Ishikawa (cell line): Measurements from ENCODE around the gene CDCA5.

Experiments
- CEBPB ChIP-seq: IDR thresholded peaks from 2 replicates; pipeline ENCODE4 v1.6.1; 2012
- CREB1 ChIP-seq: IDR thresholded peaks from 2 replicates; pipeline ENCODE4 v1.6.1; 2012; ENCODE audit warnings: low read depth
- EGR1 ChIP-seq: IDR thresholded peaks from 2 replicates; pipeline ENCODE4 v1.6.1; 2012
- EP300 ChIP-seq: IDR thresholded peaks from 2 replicates; pipeline ENCODE4 v1.6.1; 2012; ENCODE audit warnings: borderline replicate concordance
- FOXM1 ChIP-seq: IDR thresholded peaks from 2 replicates; pipeline ENCODE4 v1.6.1; 2012; ENCODE audit warnings: low read depth, borderline replicate concordance
- NFIC ChIP-seq: IDR thresholded peaks from 2 replicates; pipeline ENCODE4 v1.6.1; 2012
- RAD21 ChIP-seq: IDR thresholded peaks from 2 replicates; pipeline ENCODE4 v1.6.1; 2012; ENCODE audit warnings: low read depth
- TAF1 ChIP-seq: IDR thresholded peaks from 2 replicates; pipeline ENCODE4 v1.6.1; 2012; ENCODE audit warnings: low read depth, mild to moderate bottlenecking
- TCF12 ChIP-seq: IDR thresholded peaks from 2 replicates; pipeline ENCODE4 v1.6.1; 2012; ENCODE audit warnings: low read depth
- TEAD4 ChIP-seq: IDR thresholded peaks from 2 replicates; pipeline ENCODE4 v1.6.1; 2012
- USF1 ChIP-seq: IDR thresholded peaks from 2 replicates; pipeline ENCODE4 v1.6.1; 2012
- YY1 ChIP-seq: IDR thresholded peaks from 2 replicates; pipeline ENCODE4 v1.6.1; 2012; ENCODE audit warnings: low read depth
- ZBTB7A ChIP-seq: IDR thresholded peaks from 2 replicates; pipeline ENCODE4 v1.6.1; 2012; ENCODE audit warnings: low read depth
- TF ChIP-seq, protein P1 (sequence below): IDR thresholded peaks from 2 replicates; pipeline ENCODE4 v1.6.1; 2012
- TF ChIP-seq, protein P2 (sequence below): IDR thresholded peaks from 2 replicates; pipeline ENCODE4 v1.6.1; 2012; ENCODE audit warnings: low read depth, mild to moderate bottlenecking

CDCA5 gene

GRCh38 chr11:65100674-65101350, 17.0 kb upstream of the CDCA5 start:
- TF ChIP-seq ZBTB7A (no peak), TEAD4 (no peak), EP300 (no peak), USF1 (no peak), TCF12 (no peak), RAD21 (no peak), NFIC (no peak), TAF1 (no peak), FOXM1 (no peak), CREB1 (no peak), EGR1 (no peak), CEBPB (no peak), YY1 (no peak)
- TF ChIP-seq, protein P1, sequence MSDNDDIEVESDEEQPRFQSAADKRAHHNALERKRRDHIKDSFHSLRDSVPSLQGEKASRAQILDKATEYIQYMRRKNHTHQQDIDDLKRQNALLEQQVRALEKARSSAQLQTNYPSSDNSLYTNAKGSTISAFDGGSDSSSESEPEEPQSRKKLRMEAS = no peak
- TF ChIP-seq, protein P2, sequence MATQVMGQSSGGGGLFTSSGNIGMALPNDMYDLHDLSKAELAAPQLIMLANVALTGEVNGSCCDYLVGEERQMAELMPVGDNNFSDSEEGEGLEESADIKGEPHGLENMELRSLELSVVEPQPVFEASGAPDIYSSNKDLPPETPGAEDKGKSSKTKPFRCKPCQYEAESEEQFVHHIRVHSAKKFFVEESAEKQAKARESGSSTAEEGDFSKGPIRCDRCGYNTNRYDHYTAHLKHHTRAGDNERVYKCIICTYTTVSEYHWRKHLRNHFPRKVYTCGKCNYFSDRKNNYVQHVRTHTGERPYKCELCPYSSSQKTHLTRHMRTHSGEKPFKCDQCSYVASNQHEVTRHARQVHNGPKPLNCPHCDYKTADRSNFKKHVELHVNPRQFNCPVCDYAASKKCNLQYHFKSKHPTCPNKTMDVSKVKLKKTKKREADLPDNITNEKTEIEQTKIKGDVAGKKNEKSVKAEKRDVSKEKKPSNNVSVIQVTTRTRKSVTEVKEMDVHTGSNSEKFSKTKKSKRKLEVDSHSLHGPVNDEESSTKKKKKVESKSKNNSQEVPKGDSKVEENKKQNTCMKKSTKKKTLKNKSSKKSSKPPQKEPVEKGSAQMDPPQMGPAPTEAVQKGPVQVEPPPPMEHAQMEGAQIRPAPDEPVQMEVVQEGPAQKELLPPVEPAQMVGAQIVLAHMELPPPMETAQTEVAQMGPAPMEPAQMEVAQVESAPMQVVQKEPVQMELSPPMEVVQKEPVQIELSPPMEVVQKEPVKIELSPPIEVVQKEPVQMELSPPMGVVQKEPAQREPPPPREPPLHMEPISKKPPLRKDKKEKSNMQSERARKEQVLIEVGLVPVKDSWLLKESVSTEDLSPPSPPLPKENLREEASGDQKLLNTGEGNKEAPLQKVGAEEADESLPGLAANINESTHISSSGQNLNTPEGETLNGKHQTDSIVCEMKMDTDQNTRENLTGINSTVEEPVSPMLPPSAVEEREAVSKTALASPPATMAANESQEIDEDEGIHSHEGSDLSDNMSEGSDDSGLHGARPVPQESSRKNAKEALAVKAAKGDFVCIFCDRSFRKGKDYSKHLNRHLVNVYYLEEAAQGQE = no peak

DNA sequence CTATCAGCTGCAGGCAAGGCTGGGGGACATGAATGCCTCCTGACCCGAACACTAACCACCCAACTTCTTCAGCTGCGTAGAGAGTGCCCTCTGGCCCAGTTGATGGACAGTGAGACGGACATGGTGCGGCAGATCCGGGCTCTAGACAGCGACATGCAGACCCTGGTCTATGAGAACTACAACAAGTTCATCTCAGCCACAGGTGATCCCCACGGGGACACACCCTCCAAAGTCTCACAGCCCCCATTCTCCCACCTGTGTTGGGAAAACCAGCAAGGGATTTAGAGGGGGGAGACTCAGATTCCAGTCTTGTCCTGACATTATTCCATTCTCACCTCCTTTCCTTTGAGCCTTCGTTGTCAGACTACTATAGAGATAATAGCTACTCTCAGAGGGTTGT, 13.1 kb upstream of the CDCA5 start:
- TF ChIP-seq, protein P1 = no peak
- no peak for TF ChIP-seq CREB1
- no peak for TF ChIP-seq YY1
- TF ChIP-seq EGR1 = no peak
- TF ChIP-seq NFIC = no peak
- TF ChIP-seq USF1 = no peak
- no peak for TF ChIP-seq TCF12
- TF ChIP-seq FOXM1 = no peak
- TF ChIP-seq ZBTB7A = no peak
- TF ChIP-seq CEBPB = no peak
- TF ChIP-seq EP300 = no peak
- TF ChIP-seq RAD21 = no peak
- TF ChIP-seq, protein P2 = no peak
- no peak for TF ChIP-seq TEAD4
- no peak for TF ChIP-seq TAF1

GRCh38 chr11:65095974-65096806, 12.3 kb upstream of the CDCA5 start, which contains the start of gene VPS51:
Gene VPS51, plus strand, starts transcription at chr11:65096214. Its CDS starts 37 bp downstream, at chr11:65096251.
- peak; percentile 76 for TF ChIP-seq USF1
- peak; percentile 37 for TF ChIP-seq TEAD4
- peak; percentile 46; the same call in 1 of the 2 replicates for TF ChIP-seq EP300
- peak; percentile 89 for TF ChIP-seq YY1
- TF ChIP-seq FOXM1 = no peak
- TF ChIP-seq CREB1 = peak; percentile 24; the same call in 1 of the 2 replicates
- TF ChIP-seq ZBTB7A = peak; percentile 64; the same call in 1 of the 2 replicates
- TF ChIP-seq NFIC = no peak
- TF ChIP-seq, protein P1 = peak; percentile 88
- peak; percentile 31; the same call in 1 of the 2 replicates for TF ChIP-seq CEBPB
- peak; percentile 38; the same call in 1 of the 2 replicates for TF ChIP-seq EGR1
- peak; percentile 81 for TF ChIP-seq TCF12
- TF ChIP-seq TAF1 = peak; percentile 74
- TF ChIP-seq, protein P2 = no peak
